K562 (cell line): Measurements from ENCODE around the gene COX20. TPM values are rescaled to one million over a fixed set of nuclear protein-coding genes. Genes with fewer than 3 reads are reported as not detected.

ENCODE experiments used
- ATAC-seq: fragments of 200-7000 bp; cut with Tn5 transposase; 3 replicates; pipeline ENCODE4 v1.9.1; 2020; ENCODE audit warnings: moderate library complexity
- BruUV-seq: library from RNA; stranded (reverse); fragments of 400-500 nt; replicated peaks from 2 replicates; lab custom pipeline; 2021; lab: Mats Ljungman, UMichigan
- CTCF ChIA-PET: fragments of 300-600 bp; formaldehyde crosslinking; extraction: SDS; loops from one replicate; lab custom pipeline; 2021; ENCODE audit warnings: low intra/inter-chr PET ratio; lab: Yijun Ruan, JAX
- POLR2A ChIA-PET: fragments of 300-600, 350-650 bp; sonication (Branson Sonifier 250); formaldehyde crosslinking; extraction: SDS; loops from one replicate; lab custom pipeline; 2021; ENCODE audit warnings: antibody characterized with exemption, inconsistent platforms; lab: Yijun Ruan, JAX
- DNase-seq, 4 experiments: peaks; one replicate each; pipeline versions ENCODE4 v3.0.0 to v3.0.0-alpha.2; 2011 to 2018; ENCODE audit warnings: low spot score in 3 of 4, mixed read lengths in 3 of 4; ENCODE audit errors: extremely low read depth in 1 of 4
- FAIRE-seq: peaks from 2 replicates; lab custom pipeline; 2011; peaks lifted over from hg19 to GRCh38; lab: Jason Lieb, UNC
- H2AFZ ChIP-seq: 2 replicates; pipeline ENCODE4 v1.6.0; 2011; ENCODE audit warnings: low read depth, low read length, control low read depth, inconsistent platforms
- H3K27ac ChIP-seq: fragments of 200-600 bp; 3 replicates; pipeline ENCODE4 v1.8.0; 2011; ENCODE audit warnings: low read depth, mild to moderate bottlenecking, control low read depth, inconsistent platforms, low read length, moderate library complexity, mixed read lengths; ENCODE audit errors: extremely low read depth
- H3K27me3 ChIP-seq, 2 experiments: fragments of 300-600 bp in 1 of 2; 2 replicates in 1 of 2; 3 replicates in 1 of 2; pipeline versions ENCODE4 v1.6.0 to v1.8.0; 2011; ENCODE audit warnings: inconsistent platforms in 2 of 2, low read length in 2 of 2, mild to moderate bottlenecking in 1 of 2, mixed read lengths in 1 of 2, moderate library complexity in 1 of 2; ENCODE audit not compliant: control insufficient read depth in 2 of 2, insufficient read depth in 2 of 2
- H3K36me3 ChIP-seq: fragments of 300-600 bp; 3 replicates; pipeline ENCODE4 v1.8.0; 2011; ENCODE audit warnings: mild to moderate bottlenecking, low read length, inconsistent platforms; ENCODE audit not compliant: control insufficient read depth, insufficient read depth
- H3K4me1 ChIP-seq, 2 experiments: fragments of 200-600 bp in 1 of 2; replicated peaks in 1 of 2; 2 replicates in 1 of 2; 3 replicates in 1 of 2; pipeline versions ENCODE4 v1.5.1 to v1.8.0; 2011; ENCODE audit warnings: inconsistent platforms in 2 of 2, low read length in 2 of 2, mild to moderate bottlenecking in 1 of 2, mixed read lengths in 1 of 2, moderate library complexity in 1 of 2; ENCODE audit not compliant: control insufficient read depth in 2 of 2, insufficient read depth in 2 of 2
- H3K4me2 ChIP-seq: 2 replicates; pipeline ENCODE4 v1.6.1; 2011; ENCODE audit warnings: low read length, control low read depth, inconsistent platforms, mixed read lengths; ENCODE audit not compliant: insufficient read depth
- H3K4me3 ChIP-seq: fragments of 200-600 bp; sonication (generic), shearing (Covaris generic); 2 replicates; pipeline ENCODE4 v1.5.1; 2016; ENCODE audit warnings: control low read depth, inconsistent platforms
- H3K79me2 ChIP-seq: fragments of 200-600 bp; 3 replicates; pipeline ENCODE4 v1.8.0; 2011; ENCODE audit warnings: low read length, inconsistent platforms; ENCODE audit not compliant: control insufficient read depth, insufficient read depth
- H3K9ac ChIP-seq, 2 experiments: 2 replicates each; pipeline versions ENCODE4 v1.6.0 to v1.6.1; 2011; ENCODE audit warnings: low read depth in 2 of 2, low read length in 2 of 2, control low read depth in 1 of 2, inconsistent platforms in 1 of 2, mild to moderate bottlenecking in 1 of 2, mixed read lengths in 1 of 2; ENCODE audit not compliant: insufficient read depth in 1 of 2
- H3K9me1 ChIP-seq: one replicate; pipeline ENCODE4 v1.6.0; 2011; ENCODE audit warnings: inconsistent platforms, mild to moderate bottlenecking, low read length, moderate library complexity; ENCODE audit not compliant: control insufficient read depth, insufficient read depth
- H3K9me3 ChIP-seq: replicated peaks from 2 replicates; pipeline ENCODE4 v1.5.1; 2011; ENCODE audit warnings: low read depth, low read length, inconsistent platforms; ENCODE audit not compliant: control insufficient read depth, insufficient read depth
- H4K20me1 ChIP-seq: replicated peaks from 2 replicates; pipeline ENCODE4 v1.6.1; 2011; ENCODE audit warnings: low read length, inconsistent platforms, mixed read lengths; ENCODE audit not compliant: control insufficient read depth, insufficient read depth
- EZH2 ChIP-seq: IDR thresholded peaks from 2 replicates; pipeline ENCODE4 v1.6.1; 2012; ENCODE audit warnings: low read depth, mild to moderate bottlenecking, inconsistent platforms, low read length, borderline replicate concordance
- PBX2 ChIP-seq, 2 experiments: IDR thresholded peaks in 1 of 2; conservative IDR thresholded peaks in 1 of 2; 2 replicates each; pipeline ENCODE4 v1.6.1; 2016; ENCODE audit warnings: low read depth in 2 of 2, mild to moderate bottlenecking in 1 of 2, missing compliant biosample characterization in 1 of 2, missing genetic modification characterization in 1 of 2, moderate library complexity in 1 of 2
- PCBP2 ChIP-seq: fragments of 200-400 bp; formaldehyde crosslinking; IDR thresholded peaks from 2 replicates; pipeline ENCODE4 v1.6.1; 2018; ENCODE audit warnings: low read length, low read depth, mild to moderate bottlenecking, moderate library complexity; ENCODE audit not compliant: poor library complexity, severe bottlenecking
- WGBS: fragments of 100-300 bp; shearing (Covaris generic); methylation state at CpG from one replicate; pipeline ENCODE4 v1.1.6; 2016; ENCODE audit warnings: low coverage, mixed read lengths; ENCODE audit not compliant: insufficient coverage; ENCODE audit errors: missing lambda C conversion rate; 5-methylcytosine and 5-hydroxymethylcytosine counted together
- in situ Hi-C: fragments of 300-500 bp; cut with MboI; formaldehyde crosslinking; loops from 4 replicates; pipeline ENCODE4 v1.15.0; 2018; ENCODE audit warnings: inconsistent platforms, mixed read lengths
- intact Hi-C: fragments of 100-400 bp; cut with micrococcal nuclease; formaldehyde crosslinking; loops from 2 replicates; pipeline ENCODE4 v1.14.2; 2022
- polyA plus RNA-seq, 8 experiments: library from polyadenylated mRNA; depleted of rRNA in 4 of 8; stranded (reverse) in 5 of 8; unstranded in 3 of 8; fragments of >200 nt; fragmentation: Nextera tagmentation in 2 of 8; fragmentation: Illumina TruSeq in 1 of 8; extraction: Ambion mirVana in 2 of 8; extraction: Trizol in 1 of 8; gene quantifications; 2 replicates each; pipeline versions ENCODE4 v1.2.1 to v1.2.3, GENCODE V29; 2011 to 2014; ENCODE audit warnings: inconsistent platforms in 1 of 8, missing spikeins in 1 of 8
- total RNA-seq, 7 experiments: library from RNA; depleted of rRNA in 6 of 7; stranded (reverse); fragments of >200 nt in 6 of 7; fragmentation: Illumina TruSeq in 2 of 7; extraction: Trizol in 2 of 7; gene quantifications; 2 replicates each; pipeline versions ENCODE4 v1.2.1 to v1.2.3, GENCODE V29; 2011 to 2021; ENCODE audit warnings: low replicate concordance in 1 of 7
- TF ChIP-seq, protein P1 (sequence below): fragments of 450-650 bp; IDR thresholded peaks from 2 replicates; pipeline ENCODE4 v1.6.1; 2016
- TF ChIP-seq, protein P2 (sequence below): fragments of 250-450 bp; sonication (Bioruptor Pico); IDR thresholded peaks from 2 replicates; pipeline ENCODE4 v1.9.0; 2021; ENCODE audit warnings: mild to moderate bottlenecking, inconsistent platforms

The COX20 gene
- total and polyA plus RNA-seq, 9 of the 15 experiments (the other 6 are each of a cell fraction or from before 2014, with no cell fraction given) = 41.5 to 192 (median 84.3) TPM

DNA sequence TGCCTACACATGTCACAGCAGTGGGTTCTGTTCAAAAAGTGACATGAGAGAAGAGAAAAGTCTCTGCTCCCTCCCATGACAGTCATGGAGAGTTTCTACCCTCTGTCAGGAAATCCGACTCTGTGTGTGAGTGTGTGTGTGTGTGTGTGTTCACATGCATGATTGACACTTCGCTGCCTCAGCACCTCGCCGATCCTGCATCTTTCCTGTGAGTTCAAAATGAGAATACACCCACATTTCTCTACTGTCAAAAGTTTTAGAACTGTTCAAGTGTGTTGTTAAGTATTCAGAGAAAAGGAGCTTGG, 46.2 kb upstream of the COX20 start:
- Histone ChIP-seq H3K9ac (0 out of 4 replicates have a peak overlapping the region, but pooled peaks of 1 of the 2 experiments have one; percentile 62), H3K27ac (no peak overlapping the region), H4K20me1 (no peaks in the 10 kb centered on the region), H2AFZ (0 out of 2 replicates have a peak overlapping the region, but pooled peaks have one; percentile 10), H3K4me2 (no peak overlapping the region), H3K4me1 (peaks cover 0 to 6% of the 10 kb centered on the region in 2 experiments; a peak in 2 of 5 replicates), H3K9me3 (no peaks in the 10 kb centered on the region), H3K36me3 (no peaks in the 10 kb centered on the region), H3K4me3 (no peak overlapping the region), H3K9me1 (no peaks in the 10 kb centered on the region), H3K79me2 (no peaks in the 10 kb centered on the region), H3K27me3 (peaks cover 29 to 49% of the 10 kb centered on the region in 2 experiments)
- in situ Hi-C loops = no loop called here
- WGBS = 0% methylated on average over 4 of the region's 4 CpGs
- DNase-seq (no peak), FAIRE-seq (no peak), ATAC-seq (no peak)
- intact Hi-C loops = no loop called here
- POLR2A ChIA-PET = interaction anchor here (0.6 to 1.4 kb wide), 3 partner anchors 32 to 363 kb away, joined by 3 read pairs; no protein-coding TSS in a partner anchor
- CTCF ChIA-PET = no interaction called here
- TF ChIP-seq, protein P1, sequence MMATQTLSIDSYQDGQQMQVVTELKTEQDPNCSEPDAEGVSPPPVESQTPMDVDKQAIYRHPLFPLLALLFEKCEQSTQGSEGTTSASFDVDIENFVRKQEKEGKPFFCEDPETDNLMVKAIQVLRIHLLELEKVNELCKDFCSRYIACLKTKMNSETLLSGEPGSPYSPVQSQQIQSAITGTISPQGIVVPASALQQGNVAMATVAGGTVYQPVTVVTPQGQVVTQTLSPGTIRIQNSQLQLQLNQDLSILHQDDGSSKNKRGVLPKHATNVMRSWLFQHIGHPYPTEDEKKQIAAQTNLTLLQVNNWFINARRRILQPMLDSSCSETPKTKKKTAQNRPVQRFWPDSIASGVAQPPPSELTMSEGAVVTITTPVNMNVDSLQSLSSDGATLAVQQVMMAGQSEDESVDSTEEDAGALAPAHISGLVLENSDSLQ = peak; percentile 76
- no peak for TF ChIP-seq PCBP2
- TF ChIP-seq EZH2 = 0 out of 2 replicates have a peak, but pooled peaks have one; percentile 3
- TF ChIP-seq PBX2 (CRISPR knock-in tag; IDR thresholded peaks at IDR 0.05; ENCODE audit: low read depth) = no peak
- TF ChIP-seq PBX2 (tag; conservative IDR thresholded peaks at IDR 0.05; ENCODE audit: low read depth) = peak; percentile 50; the same call in 1 of the 2 replicates
- TF ChIP-seq, protein P2, sequence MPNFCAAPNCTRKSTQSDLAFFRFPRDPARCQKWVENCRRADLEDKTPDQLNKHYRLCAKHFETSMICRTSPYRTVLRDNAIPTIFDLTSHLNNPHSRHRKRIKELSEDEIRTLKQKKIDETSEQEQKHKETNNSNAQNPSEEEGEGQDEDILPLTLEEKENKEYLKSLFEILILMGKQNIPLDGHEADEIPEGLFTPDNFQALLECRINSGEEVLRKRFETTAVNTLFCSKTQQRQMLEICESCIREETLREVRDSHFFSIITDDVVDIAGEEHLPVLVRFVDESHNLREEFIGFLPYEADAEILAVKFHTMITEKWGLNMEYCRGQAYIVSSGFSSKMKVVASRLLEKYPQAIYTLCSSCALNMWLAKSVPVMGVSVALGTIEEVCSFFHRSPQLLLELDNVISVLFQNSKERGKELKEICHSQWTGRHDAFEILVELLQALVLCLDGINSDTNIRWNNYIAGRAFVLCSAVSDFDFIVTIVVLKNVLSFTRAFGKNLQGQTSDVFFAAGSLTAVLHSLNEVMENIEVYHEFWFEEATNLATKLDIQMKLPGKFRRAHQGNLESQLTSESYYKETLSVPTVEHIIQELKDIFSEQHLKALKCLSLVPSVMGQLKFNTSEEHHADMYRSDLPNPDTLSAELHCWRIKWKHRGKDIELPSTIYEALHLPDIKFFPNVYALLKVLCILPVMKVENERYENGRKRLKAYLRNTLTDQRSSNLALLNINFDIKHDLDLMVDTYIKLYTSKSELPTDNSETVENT (CRISPR knock-in tag) = no peak
- no TSS peak for BruUV-seq
